ENCODE measurements around the gene FLAD1. TPM values are rescaled to one million over a fixed set of nuclear protein-coding genes. Genes with fewer than 3 reads are reported as not detected.
"Not testable (repeated sequence)": the region's sequence is repeated elsewhere in the genome, so short reads cannot be mapped to it uniquely, and the experiment has no call there.

The FLAD1 gene
- total RNA-seq, 1 experiment from 2014 or later = 39.9 TPM

GRCh38 chr1:154964359-154964758 lies 18.8 kb upstream of the FLAD1 start:
- in situ Hi-C loops (cut with HindIII; ENCODE audit: low sequenced_read_pairs) = no loop called here

GRCh38 chr1:154966111-154966510 lies 17.0 kb upstream of the FLAD1 start:
- no peak for DNase-seq (ENCODE audit: low spot score)

More at GRCh38 chr1:154964359-154964758, 18.8 kb upstream of the FLAD1 start:
- DNase-seq (ENCODE audit: low spot score) = no peak

GRCh38 chr1:154967331-154967950 lies 15.7 kb upstream of the FLAD1 start:
- DNase-seq (ENCODE audit: low spot score) = no peak
- in situ Hi-C loops (cut with HindIII; ENCODE audit: low sequenced_read_pairs) = no loop called here

More at GRCh38 chr1:154966111-154966510, 17.0 kb upstream of the FLAD1 start:
- in situ Hi-C loops (cut with HindIII; ENCODE audit: low sequenced_read_pairs) = no loop called here

- no peak for DNase-seq (ENCODE audit: low spot score)
- in situ Hi-C loops (cut with HindIII; ENCODE audit: low sequenced_read_pairs) = no loop called here
Measured at GRCh38 chr1:154968731-154969130, 14.4 kb upstream of the FLAD1 start.

- no peak for DNase-seq (ENCODE audit: low spot score)
- in situ Hi-C loops (cut with HindIII; ENCODE audit: low sequenced_read_pairs) = no loop called here
Measured at GRCh38 chr1:154969246-154969645, 13.9 kb upstream of the FLAD1 start.

- in situ Hi-C loops (cut with HindIII; ENCODE audit: low sequenced_read_pairs) = no loop called here
- no peak for DNase-seq (ENCODE audit: low spot score)
Measured at GRCh38 chr1:154969860-154970452, 13.2 kb upstream of the FLAD1 start.

- peak; percentile 99 for DNase-seq (ENCODE audit: low spot score)
- in situ Hi-C loops (cut with HindIII; ENCODE audit: low sequenced_read_pairs) = no loop called here
Measured at GRCh38 chr1:154970631-154971340, 12.4 kb upstream of the FLAD1 start, which contains the start of gene SHC1. Gene SHC1, minus strand, starts transcription at chr1:154970747. Its CDS starts 221 bp downstream, at chr1:154970526.

- peak; percentile 60 for DNase-seq (ENCODE audit: low spot score)
- in situ Hi-C loops (cut with HindIII; ENCODE audit: low sequenced_read_pairs) = no loop called here
Measured at GRCh38 chr1:154971341-154971998, 11.7 kb upstream of the FLAD1 start.

GRCh38 chr1:154972213-154972516 lies 11.0 kb upstream of the FLAD1 start:
- no peak for DNase-seq (ENCODE audit: low spot score)
- in situ Hi-C loops (cut with HindIII; ENCODE audit: low sequenced_read_pairs) = no loop called here

- peak; percentile 72 for DNase-seq (ENCODE audit: low spot score)
- in situ Hi-C loops (cut with HindIII; ENCODE audit: low sequenced_read_pairs) = no loop called here
Measured at GRCh38 chr1:154972517-154973343, 10.4 kb upstream of the FLAD1 start.

- in situ Hi-C loops (cut with HindIII; ENCODE audit: low sequenced_read_pairs) = no loop called here
- DNase-seq (ENCODE audit: low spot score) = peak; percentile 90
Measured at GRCh38 chr1:154973344-154974101, 9.6 kb upstream of the FLAD1 start.

- in situ Hi-C loops (cut with HindIII; ENCODE audit: low sequenced_read_pairs) = no loop called here
- DNase-seq (ENCODE audit: low spot score) = peak; percentile 100
Measured at GRCh38 chr1:154974102-154974807, 8.9 kb upstream of the FLAD1 start, which contains the start of gene CKS1B. Gene CKS1B, plus strand, starts transcription at chr1:154974681. Its CDS starts 65 bp downstream, at chr1:154974746.

GRCh38 chr1:154974808-154975408 lies 8.2 kb upstream of the FLAD1 start:
- DNase-seq (ENCODE audit: low spot score) = peak; percentile 93
- in situ Hi-C loops (cut with HindIII; ENCODE audit: low sequenced_read_pairs) = no loop called here

GRCh38 chr1:154975409-154976059 lies 7.6 kb upstream of the FLAD1 start:
- DNase-seq (ENCODE audit: low spot score) = no peak
- in situ Hi-C loops (cut with HindIII; ENCODE audit: low sequenced_read_pairs) = no loop called here

- in situ Hi-C loops (cut with HindIII; ENCODE audit: low sequenced_read_pairs); DNase-seq (ENCODE audit: low spot score): not testable (repeated sequence)
Measured at GRCh38 chr1:154977762-154978161, 5.4 kb upstream of the FLAD1 start.

GRCh38 chr1:154978360-154978759 lies 4.8 kb upstream of the FLAD1 start:
- DNase-seq (ENCODE audit: low spot score) = no peak
- in situ Hi-C loops (cut with HindIII; ENCODE audit: low sequenced_read_pairs) = no loop called here

- no peak for DNase-seq (ENCODE audit: low spot score)
- in situ Hi-C loops (cut with HindIII; ENCODE audit: low sequenced_read_pairs) = no loop called here
Measured at GRCh38 chr1:154982341-154982740, 803 bp upstream of the FLAD1 start.

Measured in G401 (cell line).